Fibroblast of upper back skin (primary cell): ENCODE data around the gene VMP1.
A peak's percentile ranks its signal among the peaks of the same experiment; 100 is the strongest.
"Not testable (repeated sequence)": the region's sequence is repeated elsewhere in the genome, so short reads cannot be mapped to it uniquely, and the experiment has no call there.

Experiments used
- DNase-seq: peaks from one replicate; pipeline ENCODE4 v3.0.0-alpha.2; 2013

The VMP1 gene

DNA sequence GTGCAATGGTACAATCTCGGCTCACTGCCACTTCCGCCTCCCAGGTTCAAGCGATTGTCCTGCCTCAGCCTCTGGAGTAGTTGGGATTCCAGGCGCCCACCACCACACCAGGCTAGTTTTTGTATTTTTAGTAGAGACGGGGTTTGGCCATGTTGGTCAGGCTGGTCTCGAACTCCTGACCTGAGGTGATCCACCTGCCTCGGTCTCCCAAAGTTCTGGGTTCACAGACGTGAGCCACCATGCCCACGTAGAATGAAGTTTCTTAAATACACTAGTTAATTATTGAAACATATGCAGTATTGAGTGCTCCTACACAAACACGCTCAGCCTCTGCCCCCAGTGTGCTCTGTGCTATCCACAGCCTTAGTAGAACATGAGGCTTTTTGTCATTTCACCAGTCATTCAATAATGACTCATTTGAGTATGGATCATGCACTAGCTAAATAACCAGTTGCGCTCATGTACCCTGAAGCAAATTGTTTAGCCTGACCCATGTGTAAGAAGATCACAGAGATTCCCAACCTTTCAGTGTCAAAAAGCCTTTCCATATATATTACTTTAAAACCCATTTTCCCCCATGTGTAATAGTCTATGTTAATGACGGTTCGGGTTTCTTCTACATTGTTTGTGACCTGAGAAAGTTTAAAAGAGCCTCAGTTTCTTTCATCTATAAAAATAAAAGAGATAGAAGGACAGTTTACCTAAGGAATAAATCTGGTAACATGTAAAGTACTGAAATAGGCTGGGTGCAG is 135.6 kb downstream of the VMP1 start:
- peak; percentile 98 for DNase-seq

GRCh38 chr17:59844884-59845594 is 137.6 kb downstream of the VMP1 start:
- DNase-seq, result peak; percentile 63

DNA sequence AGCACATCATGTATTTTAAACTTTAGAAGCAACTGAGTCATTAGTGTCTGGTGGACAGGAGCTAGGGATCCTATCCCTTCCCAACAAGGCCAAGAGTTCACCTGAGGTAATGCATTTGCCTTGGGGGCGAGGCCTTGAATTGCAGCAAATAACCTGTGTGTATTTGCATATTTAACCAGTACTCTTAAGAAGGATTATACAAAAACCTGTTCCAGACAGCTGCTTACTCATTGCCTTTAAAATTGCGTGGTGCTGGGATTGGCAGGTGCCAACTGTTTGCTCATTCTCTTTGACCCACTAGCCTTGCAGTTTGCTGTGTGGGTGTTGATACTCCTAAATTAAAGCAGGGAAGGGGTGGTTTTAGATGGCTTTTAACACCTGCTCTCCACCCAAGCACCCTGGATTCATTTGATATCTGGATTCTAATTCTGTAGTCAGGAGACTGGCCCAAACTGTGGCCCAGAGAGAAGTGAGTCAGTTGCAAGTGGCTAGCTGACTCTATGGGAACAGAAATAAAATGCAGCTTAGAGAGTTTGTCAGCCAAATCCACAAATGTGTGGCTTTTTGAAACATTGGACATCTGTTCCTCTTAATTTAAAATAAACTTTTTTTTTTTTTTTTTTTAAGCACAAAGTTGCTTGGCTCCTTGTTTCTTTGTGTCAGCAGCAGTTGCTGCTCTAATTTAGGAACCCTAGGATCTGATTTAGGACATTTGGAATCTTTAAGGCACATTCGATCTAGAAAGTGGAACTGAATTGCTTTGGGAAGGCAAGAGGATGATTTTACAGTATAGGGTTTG is 138.3 kb downstream of the VMP1 start:
- peak; percentile 84 for DNase-seq

DNA sequence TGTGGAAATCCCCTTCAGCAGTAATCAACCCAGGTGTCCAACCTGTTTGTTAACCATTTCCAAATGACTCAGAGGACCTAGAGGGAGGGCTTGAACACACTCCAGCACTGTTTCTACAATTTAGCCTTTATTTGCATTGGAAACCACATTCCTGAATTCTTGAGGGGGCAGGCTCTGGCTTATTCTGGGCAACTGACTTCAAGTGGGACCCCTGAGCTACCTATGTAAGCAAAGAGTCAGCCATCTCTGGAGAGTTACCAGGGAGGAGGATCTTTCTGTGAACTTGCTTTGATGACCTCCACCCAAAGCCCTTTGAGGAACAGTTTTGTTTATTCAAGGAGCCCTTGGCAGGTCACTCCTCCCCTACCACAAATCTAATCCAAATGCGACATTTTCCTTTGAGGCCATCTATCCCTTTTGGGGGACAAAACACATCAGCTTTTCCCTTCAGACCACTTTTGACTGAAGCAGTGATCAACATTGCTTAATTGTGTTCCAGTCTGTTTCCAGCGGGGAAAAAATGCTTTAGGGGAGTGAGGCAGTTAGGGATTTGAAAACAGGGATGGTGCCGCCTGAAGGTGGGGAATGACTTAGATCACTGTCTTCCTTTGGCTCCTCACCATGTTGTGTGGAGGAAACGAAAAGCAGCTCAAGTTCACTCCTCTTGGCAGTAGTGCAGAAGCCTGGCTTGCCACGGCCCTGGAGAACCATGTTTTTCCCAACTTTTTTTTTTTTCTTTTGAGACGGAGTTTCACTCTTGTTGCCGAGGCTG is 139.1 kb downstream of the VMP1 start:
- peak; percentile 86 for DNase-seq

DNA sequence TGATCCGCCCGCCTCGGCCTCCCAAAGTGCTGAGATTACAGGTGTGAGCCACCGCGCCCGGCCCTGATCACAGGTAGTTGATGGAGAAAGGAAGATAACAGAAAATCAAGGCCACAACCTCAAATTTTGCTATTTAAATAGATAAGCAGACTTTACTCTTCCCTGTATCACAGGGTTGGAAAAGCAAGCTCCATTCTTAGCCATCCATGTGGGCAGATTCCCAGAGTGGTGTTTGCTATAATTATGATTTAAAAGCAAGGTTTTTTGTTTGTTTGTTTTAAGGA is 140.9 kb downstream of the VMP1 start:
- no peak for DNase-seq

GRCh38 chr17:59848778-59849177 is 141.3 kb downstream of the VMP1 start:
- peak; percentile 78 for DNase-seq

GRCh38 chr17:59850311-59850710 is 142.9 kb downstream of the VMP1 start:
- not testable (repeated sequence) for DNase-seq

- peak; percentile 82 for DNase-seq
These were observed 144.3 kb downstream of the VMP1 start for GRCh38 chr17:59851439-59852375.

- DNase-seq, result not testable (repeated sequence)
These were observed 145.4 kb downstream of the VMP1 start for GRCh38 chr17:59852847-59853167.

DNA sequence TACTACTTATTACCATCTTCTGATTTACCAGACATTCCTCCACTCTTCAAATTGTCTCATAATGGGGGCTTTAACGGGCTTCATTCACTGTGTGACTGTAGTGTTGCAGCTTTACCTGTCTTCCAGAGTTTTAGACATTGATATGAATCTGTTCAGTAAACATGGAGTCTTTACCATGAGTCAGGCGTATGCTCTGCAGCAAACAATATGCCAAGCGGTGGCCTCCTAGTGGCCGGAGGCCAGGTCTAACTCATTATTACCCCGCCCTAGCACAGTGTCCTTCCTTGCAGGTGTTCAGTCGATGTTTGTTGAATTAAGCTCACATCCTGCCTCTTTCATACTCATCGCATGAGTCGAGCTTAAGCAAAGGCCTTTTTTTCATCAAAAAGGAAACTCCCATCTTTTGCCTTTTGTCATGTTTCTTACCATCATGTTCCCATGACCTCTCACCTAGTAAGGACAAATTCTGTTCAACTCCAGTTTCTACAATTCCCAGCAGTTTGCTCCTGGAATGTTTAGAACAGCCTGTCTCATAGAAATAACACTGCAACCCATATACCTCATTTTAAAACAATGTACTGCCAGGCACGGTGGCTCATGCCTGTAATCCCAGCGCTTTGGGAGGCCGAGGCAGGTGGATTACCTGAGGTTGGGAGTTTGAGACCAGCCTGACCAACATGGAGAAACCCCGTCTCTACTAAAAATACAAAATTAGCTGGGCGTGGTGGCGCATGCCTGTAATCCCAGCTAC is 145.9 kb downstream of the VMP1 start:
- peak; percentile 74 for DNase-seq

DNA sequence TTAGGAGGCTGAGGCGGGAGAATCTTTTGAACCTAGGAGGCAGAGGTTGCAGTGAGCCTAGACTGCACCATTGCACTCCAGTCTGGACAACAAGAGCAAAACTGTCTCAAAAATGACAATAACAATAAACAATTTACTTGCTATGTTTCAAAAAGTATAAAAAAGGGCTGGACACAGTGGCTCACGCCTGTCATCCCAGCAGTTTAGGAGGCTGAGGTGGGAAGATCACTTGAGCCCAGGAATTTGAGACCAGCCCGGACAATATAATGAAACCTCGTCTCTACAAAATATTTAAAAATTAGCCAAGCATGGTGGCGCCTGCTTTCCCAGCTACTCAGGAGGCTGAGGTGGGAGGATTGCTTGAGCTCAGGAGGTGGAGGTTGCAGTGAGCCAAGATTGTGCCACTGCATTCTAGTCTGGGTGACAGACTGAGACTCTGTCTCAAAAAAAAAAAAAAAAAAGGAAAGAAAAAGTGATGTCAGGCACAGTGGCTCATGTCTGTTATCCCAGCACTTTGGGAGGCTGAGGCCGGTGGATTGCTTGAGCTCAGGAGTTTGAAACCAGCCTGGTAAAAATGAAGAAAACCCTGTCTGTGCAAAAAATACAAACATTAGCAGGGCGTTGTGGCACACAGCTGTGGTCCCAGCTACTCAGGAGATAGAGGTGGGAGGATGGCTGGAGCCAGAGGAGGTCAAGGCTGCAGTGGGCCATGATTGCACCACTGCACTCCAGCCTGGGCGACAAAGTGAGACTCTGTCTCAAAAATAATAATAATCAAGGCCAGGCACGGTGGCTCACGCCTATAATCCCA is 146.7 kb downstream of the VMP1 start:
- DNase-seq, result not testable (repeated sequence)

DNA sequence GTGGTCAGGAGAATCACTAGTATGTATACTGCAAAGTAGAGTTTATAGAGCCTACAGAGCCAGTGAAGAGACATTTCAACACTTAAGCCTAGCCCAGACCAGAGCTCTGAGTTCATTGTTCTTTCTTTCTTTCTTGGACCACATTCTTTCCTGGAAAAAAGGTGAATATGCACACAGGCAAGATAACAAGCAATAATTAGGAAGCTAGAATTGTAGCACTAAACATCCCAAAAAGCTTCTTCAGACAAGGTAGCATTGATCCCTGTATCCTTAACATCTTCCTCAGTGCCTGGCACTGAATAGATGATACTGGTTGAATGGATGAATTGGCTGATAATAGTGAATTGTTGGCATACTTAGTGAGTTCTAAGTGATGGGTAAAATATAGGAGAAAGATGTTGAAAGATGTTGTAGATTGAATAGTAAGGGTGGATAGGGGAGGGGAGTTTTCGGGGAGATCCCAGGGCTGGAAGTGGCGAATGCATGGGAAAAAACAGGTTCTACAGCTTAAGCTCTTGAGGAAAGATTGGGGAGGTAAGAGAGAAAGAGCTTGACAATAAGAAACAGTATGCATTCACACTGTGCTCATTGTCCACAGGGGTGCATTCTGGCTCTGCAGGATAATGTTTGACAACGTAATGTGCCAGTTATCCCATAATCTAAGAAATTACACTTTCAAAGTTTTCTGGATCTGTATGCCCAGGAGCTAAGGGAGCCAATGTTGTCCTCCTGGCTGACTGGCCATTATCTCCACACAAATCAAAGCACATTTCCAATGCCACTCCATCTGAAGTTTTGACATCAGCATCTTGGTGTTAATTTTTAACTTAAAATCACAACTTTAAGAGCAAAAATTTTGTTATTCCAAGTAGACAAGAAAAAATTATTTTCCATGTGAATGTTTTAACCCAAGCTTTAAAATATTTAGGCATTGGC is 149.7 kb downstream of the VMP1 start:
- no peak for DNase-seq

DNA sequence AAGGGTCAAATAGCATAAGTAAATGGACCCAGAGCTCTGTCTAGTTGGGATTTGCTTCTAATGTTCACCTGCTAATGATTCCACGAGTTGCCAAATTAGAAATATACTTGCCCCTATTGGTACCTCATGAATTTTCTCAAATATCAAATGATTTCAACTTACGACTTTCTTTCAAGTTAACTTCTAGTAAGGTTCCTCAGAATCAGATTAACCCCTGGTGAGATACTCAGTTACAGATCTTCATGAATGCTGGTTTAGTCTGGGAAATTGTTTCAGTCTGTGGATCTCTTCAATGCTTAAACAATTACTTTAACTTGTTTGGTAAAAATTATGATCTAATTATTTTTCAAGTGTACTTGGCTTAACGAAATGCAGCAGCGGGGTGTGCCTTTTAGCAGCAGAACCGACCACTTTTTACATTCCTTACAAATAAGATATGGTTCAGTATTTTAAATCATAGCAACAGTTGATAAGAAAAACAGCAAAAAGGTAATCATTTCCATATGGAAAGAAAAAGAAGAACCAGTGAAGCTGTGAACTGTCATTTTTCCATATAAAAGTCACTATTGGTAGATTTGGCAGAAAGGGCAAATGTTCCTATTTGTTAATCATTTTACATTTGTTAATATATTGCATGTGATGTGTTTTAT is 150.8 kb downstream of the VMP1 start:
- peak; percentile 43 for DNase-seq

DNA sequence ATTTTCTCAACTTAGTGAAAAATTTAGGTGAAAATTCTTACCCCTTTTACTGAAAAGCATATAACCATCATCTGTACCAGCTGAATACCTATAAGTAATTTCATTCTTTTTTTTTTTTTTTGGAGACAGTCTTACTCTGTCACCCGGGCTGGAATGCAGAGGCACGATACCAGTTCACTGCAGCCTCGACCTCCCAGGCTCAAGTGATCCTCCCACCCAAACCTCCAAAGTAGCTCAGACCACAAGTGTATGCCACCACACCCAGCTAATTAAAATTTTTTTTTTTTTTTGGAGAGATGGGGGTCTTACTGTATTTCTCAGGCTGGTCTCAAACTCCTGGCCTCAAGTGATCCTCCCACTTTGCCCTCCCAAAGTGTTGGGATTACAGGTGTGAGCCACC is 151.5 kb downstream of the VMP1 start:
- no peak for DNase-seq

DNA sequence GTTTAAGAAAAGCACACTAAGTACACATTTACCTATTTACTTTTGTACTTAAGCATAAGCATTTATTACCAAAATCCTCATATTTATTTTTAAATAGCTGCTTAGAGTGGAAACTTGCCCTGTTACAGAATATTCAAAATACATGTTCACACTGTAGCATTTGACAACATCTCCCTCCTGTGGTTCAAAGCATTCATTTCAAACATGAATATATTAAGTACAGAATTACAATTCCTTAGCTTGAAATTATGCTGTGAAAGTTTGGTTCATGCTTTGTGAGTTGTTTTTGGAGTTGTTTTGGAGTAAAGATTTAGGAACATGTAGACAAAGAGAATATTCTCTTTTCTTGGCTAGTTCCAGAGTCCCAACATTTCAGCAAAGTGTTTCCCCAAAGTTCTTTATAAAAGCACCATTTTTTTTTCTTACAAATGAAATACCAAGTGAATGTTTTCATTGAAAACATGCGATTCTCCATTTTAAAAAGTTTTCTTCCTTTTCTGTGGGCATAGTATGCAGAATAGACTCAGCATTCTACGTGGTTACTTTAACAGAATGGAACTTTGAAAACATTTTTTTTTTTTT is 152.1 kb downstream of the VMP1 start:
- DNase-seq, result peak; percentile 73

DNA sequence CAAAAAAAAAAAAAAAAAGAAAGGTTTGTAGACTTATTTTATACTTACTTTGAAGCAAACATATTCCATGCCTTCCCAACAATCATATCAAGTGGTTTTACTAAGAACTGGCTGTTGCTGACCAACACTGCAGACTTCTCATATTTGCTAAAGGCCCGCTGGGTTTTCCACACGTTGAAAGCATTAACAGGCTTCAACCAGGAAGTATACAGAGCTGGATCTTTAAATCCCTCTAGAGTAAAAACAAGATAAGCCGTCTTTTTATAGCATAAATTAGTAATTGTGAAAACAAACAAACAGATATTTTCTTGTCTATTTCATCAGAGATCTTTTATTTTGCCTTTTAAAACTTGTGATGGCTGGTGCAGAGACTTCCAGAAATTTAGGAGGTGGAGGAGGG is 156.2 kb downstream of the VMP1 start:
- no peak for DNase-seq

DNA sequence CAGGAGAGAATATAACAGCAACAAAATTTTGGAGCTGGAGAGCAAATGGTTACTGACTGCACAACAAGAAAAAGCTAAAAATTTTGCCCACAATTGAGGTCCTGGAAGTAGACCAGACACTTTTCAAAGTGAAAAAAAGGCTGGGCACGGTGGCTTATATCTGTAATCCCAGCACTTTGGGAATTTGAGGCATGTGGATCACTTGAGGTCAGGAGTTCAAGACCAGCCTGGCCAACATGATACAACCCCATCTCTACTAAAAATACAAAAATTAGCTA is 162.4 kb downstream of the VMP1 start:
- DNase-seq, result no peak

- DNase-seq, result no peak
These were observed 163.0 kb downstream of the VMP1 start for GRCh38 chr17:59870482-59870881.

DNA sequence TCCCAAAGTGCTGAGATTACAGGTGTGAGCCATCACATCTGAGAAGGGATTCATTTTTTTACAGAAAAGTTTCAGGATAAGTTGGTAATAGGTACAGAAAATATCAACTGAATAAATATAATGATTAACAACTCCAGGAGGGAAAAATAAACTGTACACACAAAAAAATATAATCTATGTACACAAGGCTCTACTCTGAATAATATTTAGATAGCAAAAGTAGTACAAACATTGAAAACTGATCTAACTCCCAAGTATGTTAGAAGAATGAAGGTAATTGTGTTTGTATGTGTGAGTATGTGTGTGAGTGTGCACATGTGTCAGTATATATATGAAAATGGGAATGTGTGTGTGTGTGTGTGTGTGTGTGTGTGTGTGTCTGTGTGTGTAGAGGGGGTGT is 164.9 kb downstream of the VMP1 start:
- no peak for DNase-seq
